GM21381 (cell line): ENCODE results near the gene POU6F2.

Experiments used
- ATAC-seq: cut with Tn5 transposase; IDR thresholded peaks from one replicate; pipeline ENCODE4 v1.9.1; 2021; ENCODE audit warnings: mild to moderate bottlenecking, moderate library complexity; ENCODE audit not compliant: unreplicated experiment

The POU6F2 gene

DNA sequence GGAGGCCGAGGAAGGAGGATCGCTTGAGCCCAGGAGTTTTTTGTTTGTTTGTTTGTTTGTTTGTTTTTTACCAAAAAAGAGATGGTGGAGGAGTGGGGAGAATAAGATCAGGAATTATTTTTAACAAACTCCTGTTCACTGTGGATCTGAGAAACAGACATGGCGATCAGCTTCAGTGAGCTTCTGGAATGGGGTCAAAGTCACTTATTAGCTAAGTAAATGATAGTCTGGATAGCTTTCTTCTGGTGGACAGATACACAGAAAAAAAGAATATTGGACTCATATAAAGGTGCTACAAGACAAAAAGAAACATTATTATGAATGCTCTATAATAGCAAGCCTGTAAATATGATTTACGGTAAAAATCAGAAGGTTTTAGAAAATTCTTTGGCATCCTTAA, 85.1 kb downstream of the POU6F2 start:
- no peak for ATAC-seq

DNA sequence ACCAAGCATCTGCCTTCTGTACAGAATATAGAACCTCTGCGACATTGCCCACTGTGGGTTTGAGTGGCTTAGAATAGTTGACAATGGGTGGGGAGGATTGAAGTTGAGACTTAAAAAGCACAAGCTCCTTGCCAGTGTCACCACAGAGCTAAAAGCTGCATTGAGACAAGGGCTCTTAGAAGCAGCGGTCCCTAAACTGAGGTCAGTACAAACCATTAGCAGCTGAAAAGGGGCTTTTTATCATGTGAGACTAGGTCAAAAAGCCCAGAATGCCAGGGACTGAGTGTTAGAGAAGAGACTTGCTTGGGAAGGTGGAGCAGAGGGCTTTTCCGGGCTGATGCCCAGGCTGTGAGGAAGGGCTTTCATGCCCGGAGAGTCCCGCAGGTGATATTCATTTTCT, 91.3 kb downstream of the POU6F2 start:
- ATAC-seq: no peak

DNA sequence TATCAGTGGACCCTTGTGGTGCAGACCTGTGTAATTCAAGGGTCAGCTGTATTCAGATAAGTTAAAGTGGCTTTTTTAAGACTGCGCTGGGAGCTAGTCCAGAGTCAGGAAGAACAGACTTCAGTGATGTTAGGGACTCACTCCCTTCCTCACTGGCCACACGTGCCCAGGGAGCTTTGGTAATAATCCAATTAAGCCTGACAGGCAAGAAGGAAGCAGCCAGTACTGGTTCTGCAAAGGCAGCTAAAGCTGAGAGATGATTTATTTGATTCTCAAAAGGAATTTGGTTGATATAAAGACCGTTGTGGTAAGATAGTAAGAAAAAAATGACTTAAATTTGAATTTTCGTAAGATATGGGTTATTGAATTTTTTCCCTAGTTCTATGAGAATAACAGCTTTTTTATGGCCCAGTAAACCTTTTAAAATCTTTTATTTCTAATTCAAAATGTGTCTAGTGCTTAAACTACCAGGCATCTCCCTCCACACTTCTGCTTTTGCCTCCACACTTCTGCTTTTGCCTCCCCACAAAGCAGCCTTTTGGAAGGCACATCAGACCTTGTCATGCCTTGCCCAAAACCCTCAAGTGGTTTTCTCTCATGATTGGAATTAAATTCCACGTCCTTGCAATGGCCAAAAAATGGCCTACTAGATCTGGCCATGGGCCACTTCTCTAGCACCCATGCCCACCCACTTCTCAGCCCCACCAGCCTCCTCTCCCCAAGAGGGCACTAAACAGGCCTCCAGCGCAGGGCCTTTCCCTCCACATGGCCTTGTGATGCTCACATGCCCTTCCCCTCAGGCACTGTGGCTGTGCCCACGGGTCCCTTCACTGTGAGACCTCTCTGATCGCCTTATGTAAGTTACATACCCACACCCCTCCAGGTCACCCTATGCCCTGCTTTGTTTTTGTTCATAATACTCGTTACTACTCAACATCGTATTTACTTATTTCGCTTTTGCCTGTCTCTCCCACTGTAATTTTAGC, 92.5 kb downstream of the POU6F2 start:
- ATAC-seq: no peak

DNA sequence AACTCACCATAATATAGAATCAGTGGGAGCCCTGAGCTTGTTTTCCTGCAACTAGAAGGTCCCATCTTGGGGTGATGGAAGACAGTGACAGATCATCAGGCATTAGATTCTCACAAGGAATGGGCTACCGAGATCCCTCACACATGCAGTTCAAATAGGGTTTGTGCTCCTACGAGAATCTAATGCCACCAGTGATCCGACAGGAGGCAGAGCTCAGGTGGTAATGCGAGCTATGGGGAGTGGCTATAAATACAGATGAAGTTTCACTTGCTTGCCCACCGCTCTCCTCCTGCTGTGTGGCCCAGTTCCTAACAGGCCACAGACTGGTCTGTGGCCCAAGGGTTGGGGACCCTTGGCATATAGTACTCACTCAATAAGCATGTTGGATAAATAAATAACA, 93.4 kb downstream of the POU6F2 start:
- no peak for ATAC-seq

DNA sequence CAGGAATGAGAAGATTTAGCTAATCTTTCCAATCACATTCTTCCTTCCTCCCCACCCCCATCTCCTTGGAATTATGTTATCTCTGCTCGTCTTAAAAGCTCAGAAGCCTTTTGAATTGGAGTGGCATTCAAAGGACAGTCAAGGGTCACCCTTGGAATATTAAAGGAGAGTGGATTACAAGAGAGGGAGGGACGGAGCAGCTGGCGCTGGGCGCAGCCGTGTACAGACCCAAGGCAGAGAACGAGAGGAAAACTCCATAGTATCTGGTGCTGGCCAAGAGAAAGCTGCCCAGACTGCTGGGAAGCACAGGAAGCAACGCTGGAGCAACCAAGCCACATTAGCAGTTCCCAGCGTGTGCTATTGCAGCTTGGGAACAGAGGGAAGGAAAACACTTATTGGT, 95.7 kb downstream of the POU6F2 start:
- no peak for ATAC-seq

DNA sequence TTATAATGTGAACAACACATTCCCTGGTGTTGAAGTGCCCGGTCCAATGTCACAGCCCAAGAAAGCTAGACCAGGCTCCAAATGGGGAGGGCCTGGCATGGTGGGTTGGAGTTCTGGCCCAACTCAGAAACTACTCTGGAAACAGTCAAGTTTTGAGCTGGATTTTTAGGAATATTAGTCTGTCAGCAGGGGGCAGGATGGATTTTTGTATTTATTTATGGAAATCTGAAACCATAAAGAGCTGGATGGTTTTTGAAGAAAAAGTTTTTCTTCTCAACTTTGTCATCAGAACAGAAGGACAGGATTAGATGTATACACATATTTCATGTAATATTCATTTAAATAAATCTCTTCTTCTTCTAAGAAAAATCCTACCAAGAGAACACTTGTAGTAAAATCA, 97.5 kb downstream of the POU6F2 start:
- ATAC-seq: no peak

DNA sequence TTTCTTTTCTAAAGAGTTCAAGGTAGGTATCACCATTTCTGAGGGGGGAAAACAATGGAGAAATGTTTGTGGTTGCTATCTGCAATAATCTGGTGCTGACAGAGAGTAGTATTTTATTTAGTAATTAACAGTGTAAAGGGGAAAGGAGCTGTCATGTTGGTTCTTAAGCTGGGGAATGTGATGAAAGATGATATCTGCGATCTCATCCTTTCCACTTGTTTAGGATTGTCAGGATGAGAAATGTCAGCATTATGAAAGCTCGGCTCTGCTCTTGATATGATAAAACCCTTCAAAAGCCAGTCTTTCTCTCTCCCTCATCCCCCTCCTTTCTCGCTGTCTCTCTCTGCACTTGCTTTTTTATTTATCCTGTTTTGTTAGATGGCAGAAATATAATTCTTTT, 106.1 kb downstream of the POU6F2 start:
- no peak for ATAC-seq

DNA sequence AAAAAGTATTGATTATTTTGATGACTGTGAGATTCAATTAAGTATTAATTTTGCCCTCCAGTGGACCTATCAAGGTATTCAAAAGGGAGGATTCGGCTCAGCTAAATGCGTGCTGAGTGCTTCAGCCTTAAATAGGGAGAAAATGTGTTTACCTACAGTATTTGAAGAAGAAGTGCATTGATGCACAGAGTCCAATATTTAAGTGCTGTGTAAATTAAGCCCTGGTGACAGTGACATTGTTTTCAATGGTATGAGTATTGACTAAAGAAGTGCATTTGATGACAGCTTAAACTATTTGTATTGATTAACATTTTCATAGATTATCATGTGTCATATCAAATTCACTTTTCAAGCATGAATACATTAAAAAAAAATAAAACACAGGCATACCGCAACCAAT, 106.6 kb downstream of the POU6F2 start:
- no peak for ATAC-seq

DNA sequence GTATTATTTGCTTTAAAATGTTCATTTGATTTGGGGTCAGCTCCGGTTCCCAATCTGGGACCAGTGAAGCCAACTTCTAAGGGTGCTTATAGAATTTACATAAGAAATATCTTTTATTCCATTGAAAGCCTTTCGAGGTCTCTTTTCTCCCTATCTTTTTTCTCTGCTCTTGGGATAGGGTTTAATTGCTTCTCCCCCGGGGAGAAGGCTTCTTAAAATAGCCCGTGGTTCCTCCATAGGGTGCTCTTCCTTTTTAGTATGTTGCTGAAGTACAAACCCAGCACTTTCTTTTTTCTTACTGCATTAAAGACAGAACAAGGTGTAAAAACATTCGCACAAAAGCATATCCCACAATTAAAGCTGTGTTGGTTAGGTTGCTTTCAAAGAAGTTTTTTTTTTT, 107.5 kb downstream of the POU6F2 start:
- ATAC-seq: no peak

DNA sequence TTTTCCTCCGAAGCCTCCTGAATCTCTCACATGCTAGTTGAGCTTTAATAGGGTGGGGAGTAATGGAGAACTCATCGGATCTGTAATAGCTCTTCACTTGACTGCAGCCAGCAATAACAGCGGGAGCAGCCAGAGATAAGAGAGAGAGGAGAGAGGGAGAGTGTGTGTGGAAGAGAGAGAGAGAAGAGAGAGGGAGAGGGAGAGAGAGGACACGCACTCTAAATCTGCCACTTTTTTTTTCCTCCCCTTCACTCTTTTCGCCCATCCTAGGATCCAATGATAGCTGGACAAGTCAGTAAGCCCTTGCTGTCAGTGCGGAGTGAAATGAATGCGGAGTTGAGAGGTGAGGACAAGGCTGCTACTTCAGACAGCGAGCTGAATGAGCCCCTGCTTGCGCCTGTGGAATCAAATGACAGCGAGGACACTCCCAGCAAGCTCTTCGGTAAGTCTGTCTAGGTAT, 107.9 kb downstream of the POU6F2 start:
- ATAC-seq: no peak

DNA sequence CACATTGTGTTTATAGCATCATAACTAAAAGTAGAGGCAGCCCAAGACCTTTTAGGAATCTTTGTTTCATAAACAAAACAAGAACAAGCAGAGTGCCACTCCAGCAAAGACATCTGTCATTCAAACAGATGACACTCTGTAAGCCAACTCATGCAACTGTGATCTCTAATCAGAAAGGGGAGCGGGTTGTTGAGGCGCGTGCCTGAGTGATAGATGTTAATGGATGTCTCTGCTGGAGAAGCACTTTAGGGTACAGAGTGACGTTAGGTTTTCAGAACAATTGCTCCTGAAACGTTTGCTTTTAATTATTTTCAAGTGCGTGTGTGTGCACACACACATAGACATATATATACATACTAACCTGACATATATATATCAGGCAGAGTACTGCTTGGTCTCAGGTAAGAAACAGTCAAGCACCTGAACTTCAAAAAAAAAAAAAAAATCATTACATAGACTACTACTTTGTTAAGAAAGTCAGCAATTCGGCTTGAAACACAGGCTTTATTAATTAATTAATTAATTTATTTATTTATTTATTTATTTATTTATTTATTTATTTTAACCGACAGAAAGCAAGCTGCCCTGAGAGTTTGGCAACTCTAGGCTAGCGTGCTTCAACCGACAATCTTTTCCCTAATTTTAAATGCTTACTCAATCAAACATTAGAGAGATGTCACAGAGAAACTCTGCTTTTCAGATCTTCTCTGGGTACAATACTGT, 109.1 kb downstream of the POU6F2 start:
- no peak for ATAC-seq

DNA sequence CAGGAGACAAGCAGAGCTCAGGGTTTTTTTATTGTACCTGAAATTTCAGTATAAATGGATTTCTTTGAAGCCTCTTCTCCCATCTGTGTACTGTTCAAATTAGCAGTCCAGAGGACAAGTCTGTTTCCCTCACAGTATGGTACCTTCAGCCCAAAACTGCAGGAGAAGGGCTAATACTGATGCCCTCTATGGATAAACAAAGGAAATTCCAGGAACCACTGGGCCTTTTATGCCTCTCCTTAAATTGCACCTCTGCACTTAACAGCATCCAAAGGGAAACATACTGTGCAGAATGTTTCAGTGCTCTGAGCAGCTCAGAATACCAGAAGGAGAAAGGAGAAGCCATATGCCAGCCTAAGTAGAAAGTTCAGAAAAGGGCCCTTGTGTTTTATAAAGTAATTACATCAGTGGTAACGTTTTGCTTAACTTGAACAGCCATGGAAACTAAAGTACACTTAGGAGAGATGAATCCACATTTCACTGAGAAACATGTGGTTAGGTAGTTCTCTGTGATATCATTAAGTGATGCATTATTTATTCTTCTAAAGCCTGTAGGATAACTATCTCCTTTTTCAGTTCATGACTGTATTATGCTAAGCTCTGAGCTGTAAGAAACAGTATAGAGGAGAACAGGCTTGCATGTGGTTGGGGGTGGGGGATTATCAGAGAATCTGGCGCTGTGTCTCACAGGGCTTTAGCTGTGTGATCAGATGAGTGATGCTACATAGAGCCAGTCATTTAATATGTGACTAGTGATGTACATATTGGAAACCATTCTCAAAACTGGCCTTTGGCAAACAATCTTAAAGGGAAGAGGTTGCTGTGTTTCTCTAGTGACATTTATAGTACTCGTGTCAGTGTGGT, 111.3 kb downstream of the POU6F2 start:
- ATAC-seq: no peak

DNA sequence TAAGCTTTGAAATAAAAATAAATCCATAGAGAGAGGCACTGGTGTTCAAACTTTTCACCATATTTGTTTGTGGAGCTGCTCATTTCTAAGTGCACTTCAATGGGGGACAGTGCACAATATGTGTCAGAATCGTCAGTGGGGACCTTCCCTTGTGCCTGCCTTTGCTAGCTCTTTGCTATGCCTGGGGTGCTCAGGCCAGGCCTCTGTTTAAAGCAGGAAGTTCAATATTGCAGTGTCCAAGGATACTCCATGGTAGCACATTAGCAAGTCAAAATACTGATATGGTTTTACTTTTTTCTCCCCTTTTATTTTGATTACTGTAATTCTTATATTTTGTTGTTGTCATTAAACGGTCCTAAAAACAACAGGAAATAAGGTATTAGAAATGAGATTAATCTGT, 113.4 kb downstream of the POU6F2 start:
- no peak for ATAC-seq

DNA sequence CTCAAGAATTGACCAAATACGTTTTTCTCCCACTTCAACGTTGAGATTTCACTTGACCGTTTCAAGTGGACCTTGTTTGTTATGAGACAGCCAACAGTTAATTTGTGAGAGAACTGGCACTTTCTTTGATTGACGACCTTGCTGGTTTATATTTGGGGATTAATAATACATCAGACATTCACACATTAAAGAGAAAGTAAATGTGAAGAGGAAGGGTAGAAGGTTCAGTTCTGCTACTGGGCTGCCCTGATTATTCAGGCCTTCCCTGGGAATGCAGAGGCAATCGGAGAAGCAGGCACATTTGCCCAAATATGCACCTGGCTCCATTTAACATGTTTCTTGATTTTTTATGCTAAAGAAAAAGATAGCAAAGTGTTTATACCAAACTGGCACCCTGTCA, 114.1 kb downstream of the POU6F2 start:
- no peak for ATAC-seq

DNA sequence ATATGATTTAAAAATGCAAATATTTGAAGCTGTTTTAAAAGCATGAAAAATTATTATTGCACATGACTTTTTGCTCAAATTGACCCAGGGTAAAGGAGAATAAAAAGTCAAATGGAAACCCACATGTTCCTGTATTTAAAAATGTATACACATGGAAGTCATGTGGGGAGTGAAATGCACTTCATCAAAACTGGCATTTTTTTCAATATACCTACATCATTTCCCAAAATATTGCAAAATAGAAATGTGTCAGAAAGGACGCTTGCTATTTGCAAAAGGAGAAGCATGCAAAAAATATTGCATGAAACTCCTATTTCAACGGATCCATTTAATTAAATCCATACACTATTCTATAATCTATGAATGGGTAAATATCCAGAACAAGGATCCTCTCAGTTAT, 117.0 kb downstream of the POU6F2 start:
- ATAC-seq: no peak

DNA sequence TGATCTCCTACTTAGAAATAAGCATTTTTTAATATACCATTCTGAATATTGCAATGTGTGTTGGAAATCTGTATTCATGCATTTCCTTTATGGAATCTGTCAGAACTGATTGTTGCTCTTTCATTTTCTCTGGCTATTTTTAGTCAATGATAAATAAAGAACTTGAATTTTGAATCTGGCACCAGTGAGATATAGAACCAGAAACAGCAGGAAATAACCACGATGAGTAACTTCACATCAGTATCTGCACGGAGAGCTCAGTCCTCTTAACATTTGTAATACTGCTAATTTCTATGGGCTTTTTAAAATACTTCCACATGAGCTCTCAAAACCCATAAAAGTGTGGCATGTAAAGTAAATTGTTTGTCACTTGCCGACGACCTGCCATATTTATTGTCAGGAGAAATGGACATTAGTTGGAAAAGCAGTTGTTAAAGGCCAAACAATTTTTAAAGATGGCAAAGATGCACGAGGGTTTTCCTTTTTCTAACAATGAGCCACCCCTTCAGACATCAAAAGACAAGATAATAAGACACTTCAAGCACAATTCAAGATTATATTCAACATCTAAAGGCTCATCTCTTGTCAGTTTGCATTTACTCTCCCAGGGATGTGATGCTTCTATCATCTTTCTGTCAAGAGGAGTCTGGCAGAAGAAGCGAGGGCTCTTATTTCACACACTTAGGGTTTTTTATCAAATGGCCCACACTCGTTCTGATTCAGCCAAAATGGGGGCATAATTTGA, 118.3 kb downstream of the POU6F2 start:
- no peak for ATAC-seq

DNA sequence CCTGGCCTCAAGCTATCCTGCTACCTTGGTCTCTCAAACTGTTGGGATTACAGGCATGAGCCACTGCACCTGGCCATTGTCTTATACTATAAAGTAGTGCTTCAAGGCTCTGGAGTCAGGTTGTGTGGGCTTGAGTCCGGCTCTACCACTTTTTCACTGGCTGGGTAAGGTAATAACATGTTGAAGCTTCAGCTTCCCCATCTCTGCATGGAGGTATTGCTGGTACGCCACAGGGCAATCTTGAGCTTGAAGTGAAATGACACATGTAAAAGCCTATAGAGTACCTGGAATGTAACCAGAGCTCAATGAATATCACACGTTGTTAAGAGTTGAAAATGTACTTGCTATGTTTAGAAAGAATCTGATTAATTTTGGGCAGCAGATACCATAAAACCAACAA, 120.8 kb downstream of the POU6F2 start:
- no peak for ATAC-seq

DNA sequence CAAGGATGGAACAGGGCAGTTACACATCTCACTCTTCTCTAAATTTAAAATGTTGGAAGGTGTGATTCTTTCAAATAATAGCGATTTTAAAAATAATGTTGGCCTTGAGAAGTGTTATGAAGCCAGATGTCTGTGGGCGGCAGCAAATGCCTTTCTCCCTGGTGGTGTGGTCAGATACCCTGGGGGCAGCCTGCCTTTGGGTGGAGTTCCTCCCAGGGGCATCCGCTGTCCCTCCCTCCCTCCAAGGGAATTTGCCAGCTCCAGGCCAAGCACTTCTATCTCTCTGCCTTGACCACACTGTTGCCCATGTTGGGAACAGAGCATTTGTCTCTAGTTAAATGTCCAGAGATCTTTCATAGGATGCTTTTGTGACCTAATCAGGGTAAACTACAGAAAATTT, 121.4 kb downstream of the POU6F2 start:
- ATAC-seq: no peak

DNA sequence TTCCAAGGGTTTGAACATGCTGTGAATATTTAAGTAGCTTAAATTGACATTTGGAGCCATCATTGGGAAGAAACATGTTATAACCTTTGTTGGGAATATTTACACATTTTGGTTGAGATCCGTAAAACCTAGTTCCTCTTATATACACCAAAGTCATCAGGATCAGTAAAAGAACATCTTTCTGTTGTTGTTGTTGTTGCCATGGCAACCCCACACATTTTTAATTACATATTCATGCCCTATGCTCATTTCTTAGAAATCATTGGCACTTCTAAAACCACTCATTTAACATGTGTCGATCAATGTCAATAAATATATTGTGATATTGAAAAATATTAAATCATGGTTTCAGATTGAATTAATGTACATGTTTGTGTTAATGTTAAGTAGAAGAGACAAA, 122.6 kb downstream of the POU6F2 start:
- no peak for ATAC-seq

DNA sequence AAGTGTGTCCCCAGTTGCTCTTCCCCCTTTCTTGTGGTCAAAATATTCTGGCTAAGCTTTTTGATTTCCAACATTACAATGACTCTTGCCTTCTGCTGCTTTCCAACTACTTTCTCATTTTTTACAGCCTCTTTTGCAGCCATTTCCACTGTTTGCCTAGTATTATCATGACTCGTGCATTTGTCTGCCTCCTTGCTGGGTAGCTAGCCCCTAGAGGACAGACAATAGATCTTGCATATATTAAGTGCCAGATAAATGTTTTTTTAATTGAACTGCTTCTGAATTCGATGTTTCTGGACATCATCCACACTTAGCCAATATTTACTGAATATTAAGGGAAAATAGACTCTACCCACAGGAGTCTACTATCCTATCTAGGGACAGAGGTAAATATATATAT, 124.5 kb downstream of the POU6F2 start:
- no peak for ATAC-seq
